Measurements from ENCODE around the gene NMNAT2.

DNA sequence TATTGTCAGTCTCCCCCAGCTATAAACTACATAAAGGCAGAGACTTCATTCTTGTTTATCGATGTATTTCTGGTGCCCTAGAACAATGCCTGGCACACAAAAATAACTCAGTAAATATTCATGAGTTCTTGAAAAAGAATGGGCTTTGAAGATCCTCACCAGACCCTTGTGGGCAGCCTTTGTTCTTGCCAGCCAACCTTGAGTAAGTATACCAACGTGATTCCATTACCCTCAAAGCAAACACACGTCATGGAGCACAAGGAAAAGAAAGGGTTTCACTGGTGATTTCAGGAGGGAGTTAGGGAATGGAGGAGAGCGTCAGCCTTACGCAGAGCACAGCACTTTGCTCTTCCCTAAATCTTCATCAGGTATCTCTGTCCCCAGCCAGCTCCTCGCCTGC is 29.4 kb downstream of the NMNAT2 start:
- TF ChIP-seq, protein P1, sequence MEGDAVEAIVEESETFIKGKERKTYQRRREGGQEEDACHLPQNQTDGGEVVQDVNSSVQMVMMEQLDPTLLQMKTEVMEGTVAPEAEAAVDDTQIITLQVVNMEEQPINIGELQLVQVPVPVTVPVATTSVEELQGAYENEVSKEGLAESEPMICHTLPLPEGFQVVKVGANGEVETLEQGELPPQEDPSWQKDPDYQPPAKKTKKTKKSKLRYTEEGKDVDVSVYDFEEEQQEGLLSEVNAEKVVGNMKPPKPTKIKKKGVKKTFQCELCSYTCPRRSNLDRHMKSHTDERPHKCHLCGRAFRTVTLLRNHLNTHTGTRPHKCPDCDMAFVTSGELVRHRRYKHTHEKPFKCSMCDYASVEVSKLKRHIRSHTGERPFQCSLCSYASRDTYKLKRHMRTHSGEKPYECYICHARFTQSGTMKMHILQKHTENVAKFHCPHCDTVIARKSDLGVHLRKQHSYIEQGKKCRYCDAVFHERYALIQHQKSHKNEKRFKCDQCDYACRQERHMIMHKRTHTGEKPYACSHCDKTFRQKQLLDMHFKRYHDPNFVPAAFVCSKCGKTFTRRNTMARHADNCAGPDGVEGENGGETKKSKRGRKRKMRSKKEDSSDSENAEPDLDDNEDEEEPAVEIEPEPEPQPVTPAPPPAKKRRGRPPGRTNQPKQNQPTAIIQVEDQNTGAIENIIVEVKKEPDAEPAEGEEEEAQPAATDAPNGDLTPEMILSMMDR (conservative IDR thresholded peaks at IDR 0.05; ENCODE audit: low read depth, low read length), result no peak
- no peak for TF ChIP-seq EZH2 (IDR thresholded peaks at IDR 0.05; ENCODE audit: borderline replicate concordance, low read depth, low read length, poor library complexity, severe bottlenecking)
